ENCODE measurements around the gene CELF2.
"Not testable (repeated sequence)": the region's sequence is repeated elsewhere in the genome, so short reads cannot be mapped to it uniquely, and the experiment has no call there.

CELF2 gene

GRCh38 chr10:11098666-11099065 is 81.0 kb downstream of the CELF2 start:
- no peak for DNase-seq

- no peak for DNase-seq
These were observed 87.4 kb downstream of the CELF2 start for GRCh38 chr10:11104772-11105675.

- DNase-seq, result no peak
These were observed 88.0 kb downstream of the CELF2 start for GRCh38 chr10:11105676-11106004.

DNA sequence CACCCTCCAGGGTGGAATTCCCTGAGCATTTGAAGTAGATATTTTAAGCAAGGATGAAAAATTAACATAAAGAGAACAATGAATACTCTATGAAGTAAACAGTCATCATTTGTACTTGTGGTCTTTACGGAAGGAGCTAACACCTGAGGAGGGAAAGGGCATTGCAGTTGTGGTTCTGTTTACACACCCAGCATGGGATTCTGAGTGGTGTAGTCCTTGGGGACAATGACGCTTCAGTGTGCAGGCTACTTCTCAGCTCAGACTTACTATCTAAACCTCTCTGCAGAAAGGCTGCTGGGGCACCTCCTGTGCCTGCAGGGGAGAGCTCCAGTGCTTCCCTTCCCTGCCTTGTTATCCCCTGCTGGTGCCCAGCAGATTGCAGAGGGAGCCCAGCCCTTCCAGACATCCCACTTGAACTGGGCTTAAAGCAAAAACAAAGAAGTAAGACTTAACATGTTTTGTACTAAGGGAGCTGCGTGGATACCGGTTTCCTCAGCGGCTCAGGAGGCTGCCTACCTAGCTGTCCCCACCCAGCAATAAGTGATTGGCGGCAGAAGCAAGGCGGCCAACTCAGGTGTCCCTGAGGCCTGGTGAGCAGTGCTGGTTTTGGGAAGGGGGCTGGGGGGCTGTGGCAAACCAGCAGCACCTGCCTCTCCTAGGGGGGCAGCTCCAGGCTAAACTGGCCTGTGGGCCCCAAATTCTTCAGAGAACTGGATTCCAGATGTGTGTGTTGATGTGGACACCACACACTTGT is 89.1 kb downstream of the CELF2 start:
- no peak for DNase-seq

GRCh38 chr10:11107948-11108347 is 90.3 kb downstream of the CELF2 start:
- no peak for DNase-seq

- DNase-seq, result no peak
These were observed 90.7 kb downstream of the CELF2 start for GRCh38 chr10:11108356-11108755.

- DNase-seq, result no peak
These were observed 91.9 kb downstream of the CELF2 start for GRCh38 chr10:11109590-11109989.

- no peak for DNase-seq
These were observed 92.9 kb downstream of the CELF2 start for GRCh38 chr10:11110539-11110938.

DNA sequence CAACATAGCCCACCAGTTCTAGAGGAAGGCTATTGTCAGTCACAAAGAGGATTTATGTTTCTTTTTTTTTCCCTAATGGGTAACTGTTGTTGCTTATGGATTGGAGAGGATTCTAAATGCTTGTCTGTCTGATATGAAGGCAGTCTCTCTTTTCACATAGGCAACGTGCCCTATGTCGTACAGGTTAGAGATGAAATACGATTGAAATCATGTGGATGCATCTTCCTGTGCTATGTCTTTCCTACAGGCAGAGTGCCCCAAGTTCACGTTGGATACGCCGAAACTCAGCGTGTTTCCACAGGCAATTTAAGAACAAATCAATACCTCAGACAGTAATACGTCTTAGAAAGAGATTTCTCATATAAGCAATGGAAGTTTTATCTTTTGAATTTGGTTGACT is 93.8 kb downstream of the CELF2 start:
- DNase-seq, result no peak

- no peak for DNase-seq
These were observed 95.0 kb downstream of the CELF2 start for GRCh38 chr10:11112718-11113117.

DNA sequence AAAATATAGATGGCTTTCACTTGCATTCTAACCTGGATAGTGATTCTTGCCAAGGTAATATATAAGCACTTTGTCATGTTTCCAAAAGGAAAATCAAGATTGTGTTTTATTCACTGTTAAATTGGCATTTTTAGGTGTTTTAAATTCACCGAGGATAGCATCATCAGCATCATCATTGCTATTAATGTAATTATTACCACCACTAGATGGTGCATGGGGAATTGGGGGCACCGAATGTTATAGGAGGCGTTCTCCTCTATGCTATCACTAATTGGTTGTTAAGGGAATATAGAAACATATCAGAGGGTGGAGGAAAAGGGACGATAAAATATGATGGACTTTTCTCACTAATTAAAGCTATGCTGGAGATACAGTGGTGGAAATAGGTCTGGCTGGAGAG is 95.5 kb downstream of the CELF2 start:
- no peak for DNase-seq

GRCh38 chr10:11114269-11114668 is 96.6 kb downstream of the CELF2 start:
- DNase-seq, result no peak

GRCh38 chr10:11115337-11115736 is 97.7 kb downstream of the CELF2 start:
- DNase-seq, result no peak

DNA sequence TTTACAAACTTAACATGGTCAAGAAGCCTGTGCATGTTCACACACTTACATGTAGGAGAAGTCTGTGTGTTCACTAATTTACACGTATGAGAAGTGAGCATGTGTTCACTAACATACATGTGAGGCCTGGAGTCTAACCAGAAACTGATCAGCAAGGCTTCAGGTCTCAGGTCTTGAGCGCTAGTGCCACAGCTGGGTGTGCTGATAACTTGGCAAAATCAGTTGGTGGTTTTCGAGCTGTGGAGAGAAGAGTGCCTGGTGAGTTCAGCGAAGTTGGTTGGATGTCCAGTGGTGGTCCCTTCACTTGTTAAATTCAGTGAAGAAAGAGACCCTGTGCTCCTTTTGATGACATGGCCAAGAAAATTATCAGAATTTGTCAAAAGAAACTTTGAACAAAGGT is 98.7 kb downstream of the CELF2 start:
- no peak for DNase-seq

DNA sequence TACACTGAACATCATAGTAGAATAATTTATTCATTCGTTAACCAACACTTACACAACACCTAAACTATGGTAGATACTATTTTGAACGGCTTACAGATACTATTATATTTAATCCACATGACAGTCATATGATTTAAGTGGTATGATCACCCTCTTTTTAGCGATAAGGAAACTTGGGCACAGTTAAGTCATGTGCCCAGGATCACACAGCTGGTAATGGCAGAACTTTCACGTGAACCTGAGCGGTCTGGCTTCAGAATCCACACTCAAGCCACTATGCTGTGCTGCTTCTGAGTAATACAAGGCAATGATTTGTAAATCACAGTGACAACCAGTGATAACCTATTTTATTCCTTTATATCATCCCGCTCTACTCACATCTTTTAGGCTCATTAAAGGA is 99.1 kb downstream of the CELF2 start:
- no peak for DNase-seq

DNA sequence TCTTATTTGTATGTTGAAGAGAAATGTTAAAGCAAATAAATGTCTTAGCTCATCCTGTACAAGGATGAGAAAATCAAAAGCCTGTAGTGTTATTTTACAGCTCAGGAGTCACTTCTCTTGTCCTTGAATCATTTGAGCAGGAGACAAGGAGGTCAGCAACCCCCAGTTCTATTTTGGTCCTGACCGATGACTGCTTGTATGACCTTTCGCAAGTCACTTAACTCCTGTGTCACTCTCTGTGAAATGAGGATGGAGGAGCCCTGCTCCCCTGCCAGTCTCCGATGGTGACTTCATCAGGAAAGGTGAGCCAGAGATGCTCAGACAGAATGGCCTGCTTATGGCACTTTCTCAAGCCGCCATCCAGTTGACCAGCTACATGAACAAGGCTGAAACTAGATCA is 101.0 kb downstream of the CELF2 start:
- no peak for DNase-seq

DNA sequence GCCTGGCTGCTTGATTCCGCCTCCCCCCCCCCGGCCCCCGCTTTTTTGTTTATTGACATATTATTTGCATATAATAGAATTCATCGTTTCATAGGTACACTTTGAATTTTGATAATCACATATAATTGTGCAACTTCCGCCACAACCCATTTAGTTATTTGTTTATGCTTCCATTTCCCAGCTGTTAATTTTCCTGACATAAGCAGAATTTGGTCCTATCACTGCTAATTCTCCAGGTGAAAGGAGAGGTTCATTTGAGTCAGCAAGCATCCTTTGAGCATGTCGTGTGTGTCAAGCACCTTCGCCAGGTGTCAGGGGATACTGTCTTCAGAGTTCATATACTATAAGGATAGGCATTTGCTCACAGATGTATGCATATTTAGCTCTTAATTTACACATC is 102.2 kb downstream of the CELF2 start:
- DNase-seq, result no peak

GRCh38 chr10:11120711-11121110 is 103.0 kb downstream of the CELF2 start:
- no peak for DNase-seq

DNA sequence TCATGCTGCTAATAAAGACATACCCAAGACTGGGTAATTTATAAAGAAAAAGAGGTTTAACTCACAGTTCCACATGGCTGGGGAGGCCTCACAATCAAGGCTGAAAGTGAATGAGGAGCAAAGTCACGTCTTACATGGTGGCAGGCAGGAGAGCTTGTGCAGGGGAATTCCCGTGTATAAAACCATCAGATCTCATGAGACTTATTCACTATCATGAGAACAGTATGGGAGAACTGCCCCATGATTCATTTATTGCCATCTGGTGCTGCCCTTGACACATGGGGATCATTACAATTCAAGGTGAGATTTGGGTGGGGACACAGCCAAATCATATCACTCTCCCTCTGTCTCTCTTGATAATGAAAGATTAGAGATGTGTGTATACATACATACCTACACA is 106.2 kb downstream of the CELF2 start:
- not testable (repeated sequence) for DNase-seq

DNA sequence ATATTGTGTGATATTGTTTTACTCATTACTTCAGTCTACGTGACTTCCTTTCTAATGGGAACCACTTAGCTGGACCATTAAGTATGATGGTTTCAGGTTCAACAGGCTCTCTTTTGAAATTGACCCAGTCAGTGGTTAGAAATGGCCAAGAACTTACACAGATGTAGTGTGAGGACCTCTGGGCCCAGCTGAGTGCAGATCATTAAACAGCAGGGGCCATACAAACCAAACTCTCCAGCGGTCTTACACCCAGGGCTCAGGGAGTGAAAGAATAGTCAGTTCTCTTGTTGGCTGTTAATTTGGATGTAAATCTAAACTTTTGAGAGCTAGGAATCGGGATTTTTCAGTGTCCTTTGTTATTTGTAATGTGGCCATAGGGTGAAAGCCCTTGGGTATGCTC is 107.3 kb downstream of the CELF2 start:
- DNase-seq, result no peak

- not testable (repeated sequence) for DNase-seq
These were observed 109.3 kb downstream of the CELF2 start for GRCh38 chr10:11127017-11127416.

DNA sequence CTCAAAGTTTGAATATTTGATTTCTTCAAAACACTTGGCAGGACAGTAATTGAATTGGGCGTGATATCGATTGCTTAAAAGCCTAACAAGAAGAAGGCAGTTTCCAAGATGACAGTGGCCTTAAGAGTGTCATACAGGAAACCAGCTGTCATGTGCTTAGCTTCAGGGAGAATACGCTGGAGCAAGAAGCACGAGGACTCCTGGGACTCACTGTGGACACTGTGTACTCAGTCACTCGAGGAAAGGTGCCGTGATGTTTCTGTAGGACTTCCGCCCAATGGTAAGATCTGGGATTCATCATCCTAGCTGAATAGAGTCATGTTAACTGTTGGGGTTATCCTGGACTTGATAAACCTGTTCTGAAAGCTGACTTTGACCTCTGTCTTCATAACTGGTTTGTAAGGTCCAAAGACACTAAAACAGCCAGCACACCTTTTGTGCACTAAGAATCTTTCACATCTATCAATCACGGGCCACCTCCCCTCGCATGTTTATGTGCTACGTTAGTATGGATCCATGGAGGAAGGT is 113.5 kb downstream of the CELF2 start:
- DNase-seq, result no peak

- DNase-seq, result no peak
These were observed 116.7 kb downstream of the CELF2 start for GRCh38 chr10:11134411-11134810.

GRCh38 chr10:11135709-11136108 is 118.0 kb downstream of the CELF2 start:
- no peak for DNase-seq

All from NCI-H2029 (cell line).